Neuronal stem cell (in vitro differentiated cells): Measurements from ENCODE around the gene MED13L.

ENCODE experiments used
- DNase-seq: peaks from one replicate; pipeline ENCODE4 v3.0.0-alpha.2; 2013; ENCODE audit warnings: low spot score
- H2AFZ ChIP-seq: one replicate; pipeline ENCODE4 v1.6.1; 2013; ENCODE audit warnings: mild to moderate bottlenecking, low read length, inconsistent platforms
- H2AK5ac ChIP-seq: 2 replicates; pipeline ENCODE4 v1.6.1; 2013; ENCODE audit warnings: low read depth, mild to moderate bottlenecking, inconsistent platforms, low read length, moderate library complexity, mixed read lengths
- H2BK120ac ChIP-seq: 2 replicates; pipeline ENCODE4 v1.6.1; 2013; ENCODE audit warnings: low read depth, mild to moderate bottlenecking, inconsistent platforms, low read length, moderate library complexity, mixed read lengths
- H2BK12ac ChIP-seq: one replicate; pipeline ENCODE4 v1.6.1; 2013; ENCODE audit warnings: low read length, inconsistent platforms
- H2BK15ac ChIP-seq: 2 replicates; pipeline ENCODE4 v1.6.1; 2013; ENCODE audit warnings: mild to moderate bottlenecking, low read length, inconsistent platforms, mixed read lengths
- H2BK5ac ChIP-seq: one replicate; pipeline ENCODE4 v1.6.1; 2013; ENCODE audit warnings: inconsistent platforms, mild to moderate bottlenecking, low read length, moderate library complexity
- H3K14ac ChIP-seq: one replicate; pipeline ENCODE4 v1.6.1; 2013; ENCODE audit warnings: low read length, inconsistent platforms
- H3K18ac ChIP-seq: 2 replicates; pipeline ENCODE4 v1.6.1; 2013; ENCODE audit warnings: low read length, inconsistent platforms
- H3K23ac ChIP-seq: 2 replicates; pipeline ENCODE4 v1.6.1; 2013; ENCODE audit warnings: low read depth, mild to moderate bottlenecking, mixed read lengths, low read length, inconsistent platforms; ENCODE audit not compliant: poor library complexity
- H3K27ac ChIP-seq: replicated peaks from 3 replicates; pipeline ENCODE4 v1.5.1; 2013; ENCODE audit warnings: low read length, inconsistent platforms
- H3K27me3 ChIP-seq, 3 experiments: 2 replicates each; pipeline ENCODE4 v1.6.1; 2013; ENCODE audit warnings: low read length in 3 of 3, mild to moderate bottlenecking in 2 of 3, inconsistent platforms in 1 of 3, low read depth in 1 of 3, mixed read lengths in 1 of 3, moderate library complexity in 1 of 3; ENCODE audit not compliant: control insufficient read depth in 3 of 3, insufficient read depth in 3 of 3
- H3K36me3 ChIP-seq, 2 donors: replicated peaks in 1 of 2; 2 replicates each; pipeline ENCODE4 v1.6.1; 2013; ENCODE audit warnings: low read length in 2 of 2; ENCODE audit not compliant: control insufficient read depth in 2 of 2, insufficient read depth in 2 of 2
- H3K4ac ChIP-seq: 2 replicates; pipeline ENCODE4 v1.6.1; 2013; ENCODE audit warnings: inconsistent platforms, mild to moderate bottlenecking, low read length, moderate library complexity
- H3K4me1 ChIP-seq, 2 donors: 1 replicate in 1 of 2; 2 replicates in 1 of 2; pipeline ENCODE4 v1.6.1; 2013; ENCODE audit warnings: low read length in 2 of 2, low read depth in 1 of 2; ENCODE audit not compliant: control insufficient read depth in 2 of 2, insufficient read depth in 1 of 2
- H3K4me2 ChIP-seq: one replicate; pipeline ENCODE4 v1.6.1; 2013; ENCODE audit warnings: mild to moderate bottlenecking, low read length, inconsistent platforms; ENCODE audit not compliant: insufficient read depth, poor library complexity, severe bottlenecking
- H3K4me3 ChIP-seq, 2 donors: 2 replicates each; pipeline ENCODE4 v1.5.1; 2013; ENCODE audit warnings: low read length in 2 of 2, mild to moderate bottlenecking in 2 of 2, inconsistent platforms in 1 of 2, moderate library complexity in 1 of 2
- H3K79me1 ChIP-seq: one replicate; pipeline ENCODE4 v1.6.1; 2013; ENCODE audit warnings: low read depth, mild to moderate bottlenecking, inconsistent platforms, low read length, moderate library complexity
- H3K9ac ChIP-seq: one replicate; pipeline ENCODE4 v1.6.1; 2013; ENCODE audit warnings: mild to moderate bottlenecking, low read depth, low read length, inconsistent platforms; ENCODE audit not compliant: poor library complexity
- H3K9me3 ChIP-seq, 2 donors: replicated peaks in 1 of 2; 2 replicates each; pipeline versions ENCODE3 to v1.6.1; 2013; ENCODE audit warnings: low read length in 2 of 2, mild to moderate bottlenecking in 2 of 2, inconsistent platforms in 1 of 2, low read depth in 1 of 2, mixed read lengths in 1 of 2, moderate library complexity in 1 of 2; ENCODE audit not compliant: control insufficient read depth in 2 of 2, insufficient read depth in 1 of 2
- H4K8ac ChIP-seq: one replicate; pipeline ENCODE4 v1.6.1; 2013; ENCODE audit warnings: low read depth, mild to moderate bottlenecking, inconsistent platforms, low read length, moderate library complexity
- H4K91ac ChIP-seq: one replicate; pipeline ENCODE4 v1.6.1; 2013; ENCODE audit warnings: low read length, low read depth, mild to moderate bottlenecking, inconsistent platforms; ENCODE audit not compliant: poor library complexity
- WGBS, 2 donors: extraction: QIAGEN DNeasy Blood & Tissue Kit; methylation state at CpG; one replicate each; pipeline ENCODE4 v1.1.7; 2013; ENCODE audit warnings: missing lambda C conversion rate in 2 of 2, mixed read lengths in 1 of 2; ENCODE audit not compliant: insufficient read length in 2 of 2, insufficient replicate concordance in 1 of 2; ENCODE audit errors: extremely low coverage in 2 of 2; 5-methylcytosine and 5-hydroxymethylcytosine counted together

Gene MED13L

DNA sequence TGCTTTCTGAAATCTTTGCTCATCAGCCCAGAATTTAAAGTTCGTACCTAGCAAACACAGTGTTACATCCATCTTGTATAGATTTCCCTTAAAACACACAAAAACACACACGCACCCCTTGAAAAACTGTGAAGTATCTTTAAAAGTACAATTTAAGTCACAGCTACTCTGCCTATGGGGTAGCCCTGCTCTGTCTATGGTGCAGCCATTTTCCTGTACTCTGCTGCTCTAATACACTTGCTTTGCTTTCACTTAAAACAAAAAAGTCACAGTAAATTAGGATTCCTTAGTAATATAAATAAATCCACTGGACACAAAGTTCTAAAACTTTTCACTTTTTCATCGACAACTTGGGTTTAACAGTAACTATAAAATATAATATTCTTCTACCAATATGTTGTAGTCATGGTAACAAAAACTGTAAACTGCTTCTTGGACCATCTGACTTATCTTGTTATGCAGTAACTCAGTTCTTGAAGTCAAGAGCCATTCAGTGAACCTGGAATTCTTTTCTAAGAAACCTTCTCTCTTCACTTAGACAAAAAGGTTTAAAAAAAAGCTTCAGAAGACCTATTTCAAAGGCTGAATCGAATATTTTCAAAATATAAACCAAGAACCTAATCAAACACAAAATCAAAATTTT lies 63.5 kb downstream of the MED13L start:
- WGBS, 2 donors = no CpG with 5 or more reads among the region's 4 CpGs
- no peaks in the 10 kb centered on the region for H3K79me1 ChIP-seq
- H3K4me3 ChIP-seq = no peak overlapping the region

GRCh38 chr12:116213014-116213413 lies 64.5 kb downstream of the MED13L start:
- Histone ChIP-seq H2BK120ac (no peak overlapping the region), H3K36me3 (no peaks in the 10 kb centered on the region), H3K4ac (no peak overlapping the region), H3K79me1 (no peaks in the 10 kb centered on the region), H3K9me3 (no peaks in the 10 kb centered on the region), H3K4me3 (no peak overlapping the region), H3K23ac (no peak overlapping the region), H2AK5ac (no peak overlapping the region), H3K9ac (no peak overlapping the region), H3K14ac (no peak overlapping the region), H3K18ac (no peak overlapping the region), H3K27me3 (no peaks in the 10 kb centered on the region), H3K4me2 (no peak overlapping the region), H2AFZ (no peak overlapping the region), H4K8ac (no peak overlapping the region), H2BK12ac (no peak overlapping the region), H4K91ac (no peak overlapping the region), H3K4me1 (peaks cover 5 to 6% of the 10 kb centered on the region in 2 donors), H3K27ac (no peak overlapping the region), H2BK15ac (no peak overlapping the region), H2BK5ac (no peak overlapping the region)
- WGBS, 2 donors = no CpG with 5 or more reads among the region's 4 CpGs
- no peak for DNase-seq

More for the DNA sequence above, 63.5 kb downstream of the MED13L start:
- Histone ChIP-seq H3K36me3 (no peaks in the 10 kb centered on the region), H4K8ac (no peak overlapping the region), H2AFZ (no peak overlapping the region), H4K91ac (no peak overlapping the region), H2BK5ac (no peak overlapping the region), H3K27me3 (no peaks in the 10 kb centered on the region), H3K4me2 (no peak overlapping the region), H3K14ac (no peak overlapping the region), H3K9ac (no peak overlapping the region), H2BK120ac (no peak overlapping the region), H3K23ac (no peak overlapping the region), H2BK12ac (no peak overlapping the region), H3K4me1 (peaks cover 5 to 6% of the 10 kb centered on the region in 2 donors), H3K27ac (no peak overlapping the region), H2BK15ac (no peak overlapping the region), H2AK5ac (no peak overlapping the region), H3K18ac (no peak overlapping the region), H3K4ac (no peak overlapping the region), H3K9me3 (no peaks in the 10 kb centered on the region)
- DNase-seq = no peak

DNA sequence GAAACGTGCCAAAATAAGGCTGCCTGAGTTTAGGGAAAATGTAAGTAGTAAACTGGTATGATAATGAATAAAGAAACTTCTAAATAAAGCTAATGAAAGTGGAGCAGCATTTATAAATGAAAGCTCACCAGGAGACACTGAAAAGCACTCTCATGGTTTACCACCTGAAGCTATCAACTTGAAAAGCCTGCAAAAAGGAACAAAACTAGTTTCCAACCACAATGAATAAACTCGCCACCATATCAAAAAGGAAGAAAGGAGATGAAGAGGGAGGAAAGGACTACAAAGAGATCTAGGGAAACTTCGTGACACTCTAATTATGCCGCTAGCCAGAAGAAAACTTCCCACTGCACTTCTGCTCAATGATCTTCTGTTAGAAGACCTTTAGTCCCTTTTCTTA lies 66.7 kb downstream of the MED13L start:
- Histone ChIP-seq H2BK5ac (no peak overlapping the region), H3K4me1 (peaks cover 5 to 6% of the 10 kb centered on the region in 2 donors), H3K27me3 (no peaks in the 10 kb centered on the region), H3K79me1 (no peaks in the 10 kb centered on the region), H2BK120ac (no peak overlapping the region), H3K9me3 (no peaks in the 10 kb centered on the region), H3K4ac (no peak overlapping the region), H4K8ac (no peak overlapping the region), H3K9ac (no peak overlapping the region), H3K4me2 (no peak overlapping the region), H3K14ac (no peak overlapping the region), H3K27ac (no peak overlapping the region), H3K18ac (no peak overlapping the region), H2BK12ac (no peak overlapping the region), H4K91ac (no peak overlapping the region), H2AFZ (no peak overlapping the region), H3K23ac (no peak overlapping the region), H3K4me3 (no peak overlapping the region), H3K36me3 (no peaks in the 10 kb centered on the region), H2AK5ac (no peak overlapping the region), H2BK15ac (no peak overlapping the region)
- DNase-seq = no peak
- WGBS, 2 donors = no CpG with 5 or more reads among the region's 4 CpGs

DNA sequence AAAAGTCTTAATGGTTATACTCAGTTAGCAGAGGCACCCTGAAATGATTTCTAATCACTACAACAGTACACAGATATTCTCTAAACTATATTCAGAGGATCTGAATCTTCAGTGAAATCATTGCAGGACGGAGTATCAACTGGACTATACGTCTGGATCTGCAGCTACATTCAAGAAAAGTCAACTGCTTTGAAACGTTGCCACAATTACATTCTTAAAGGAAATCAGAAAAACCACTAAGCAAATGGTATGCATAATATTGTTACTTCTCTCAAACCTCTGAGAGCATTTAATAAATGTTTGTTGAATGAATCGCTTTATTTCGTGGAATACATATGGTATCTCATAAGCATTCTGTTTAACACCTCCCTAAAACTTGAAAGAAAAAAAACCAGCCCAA lies 67.4 kb downstream of the MED13L start:
- Histone ChIP-seq H2BK12ac (no peak overlapping the region), H3K79me1 (no peaks in the 10 kb centered on the region), H3K4me3 (no peak overlapping the region), H4K91ac (no peak overlapping the region), H3K14ac (no peak overlapping the region), H3K23ac (no peak overlapping the region), H3K36me3 (no peaks in the 10 kb centered on the region), H2AK5ac (no peak overlapping the region), H3K9ac (no peak overlapping the region), H3K4ac (no peak overlapping the region), H3K4me2 (no peak overlapping the region), H2AFZ (no peak overlapping the region), H2BK5ac (no peak overlapping the region), H3K4me1 (peaks cover 5 to 6% of the 10 kb centered on the region in 2 donors), H3K27me3 (no peaks in the 10 kb centered on the region), H2BK120ac (no peak overlapping the region), H2BK15ac (no peak overlapping the region), H3K9me3 (no peaks in the 10 kb centered on the region), H3K18ac (no peak overlapping the region), H3K27ac (no peak overlapping the region), H4K8ac (no peak overlapping the region)
- no CpG with 5 or more reads among the region's 5 CpGs for WGBS, 2 donors
- DNase-seq = no peak
